HG03103 (cell line): ENCODE measurements around the gene HOMER2.

Source experiments
- ATAC-seq: cut with Tn5 transposase; IDR thresholded peaks from one replicate; pipeline ENCODE4 v1.9.1; 2021; ENCODE audit warnings: low read depth; ENCODE audit not compliant: unreplicated experiment

HOMER2 gene

DNA sequence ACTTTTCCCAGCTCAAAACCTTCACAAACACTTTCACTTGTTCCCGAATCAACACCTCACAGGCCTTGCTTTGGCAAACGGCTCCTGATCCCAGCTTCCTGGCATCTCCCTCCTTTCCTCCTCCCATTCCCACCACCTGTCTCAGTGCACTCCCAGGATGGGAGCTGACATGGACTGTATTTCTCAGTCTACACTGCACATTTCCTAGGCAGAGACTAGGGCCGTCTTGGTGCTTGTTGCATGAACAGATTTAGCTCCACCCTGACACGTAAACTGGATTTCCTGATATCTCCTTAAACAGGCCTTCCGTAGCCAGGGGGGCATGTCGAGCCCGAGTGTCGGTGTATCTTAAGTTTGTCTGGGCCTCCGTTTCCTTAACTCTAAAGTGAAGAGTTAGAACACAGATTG is 143.9 kb downstream of the HOMER2 start:
- ATAC-seq, result no peak

DNA sequence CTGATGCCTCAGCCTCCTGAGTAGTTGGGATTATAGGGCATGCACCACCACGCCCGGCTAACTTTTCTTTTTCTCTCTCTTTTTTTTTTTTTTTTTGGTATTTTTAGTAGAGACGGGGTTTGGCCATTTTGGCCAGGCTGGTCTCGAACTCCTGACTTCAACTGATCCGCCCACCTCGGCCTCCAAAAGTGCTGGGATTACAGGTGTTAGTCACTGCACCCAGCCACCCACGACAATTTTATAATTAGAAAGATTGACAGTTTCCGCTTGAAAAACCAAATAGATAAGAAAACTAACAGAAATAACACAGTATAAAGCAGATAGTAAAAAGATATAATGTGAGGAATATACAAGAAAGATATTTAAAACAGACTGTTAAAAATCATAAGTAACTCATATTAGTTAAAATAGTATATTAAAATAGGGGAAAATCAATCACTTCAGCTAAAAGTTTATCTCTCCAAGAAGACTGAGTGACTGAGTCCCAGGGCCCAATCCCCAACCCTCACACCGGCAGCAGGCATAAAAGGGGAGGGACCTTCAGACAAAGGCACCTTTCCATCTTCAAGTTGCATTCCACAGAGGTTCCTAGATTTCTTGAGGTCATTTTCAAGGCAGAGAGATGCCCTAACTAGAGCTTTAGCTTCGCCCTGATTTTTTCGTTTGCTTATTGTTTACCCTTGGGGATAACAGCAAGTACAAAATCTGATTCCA is 144.4 kb downstream of the HOMER2 start:
- no peak for ATAC-seq

- ATAC-seq, result peak; percentile 46
Observed at GRCh38 chr15:82805994-82806406, 146.5 kb downstream of the HOMER2 start, which contains the start of gene FSD2. TSS of gene FSD2 (minus strand) at chr15:82806069. CDS start at chr15:82787390, 18,679 bp downstream.

- no peak for ATAC-seq
Observed at GRCh38 chr15:82804575-82804949, 148.0 kb downstream of the HOMER2 start.

DNA sequence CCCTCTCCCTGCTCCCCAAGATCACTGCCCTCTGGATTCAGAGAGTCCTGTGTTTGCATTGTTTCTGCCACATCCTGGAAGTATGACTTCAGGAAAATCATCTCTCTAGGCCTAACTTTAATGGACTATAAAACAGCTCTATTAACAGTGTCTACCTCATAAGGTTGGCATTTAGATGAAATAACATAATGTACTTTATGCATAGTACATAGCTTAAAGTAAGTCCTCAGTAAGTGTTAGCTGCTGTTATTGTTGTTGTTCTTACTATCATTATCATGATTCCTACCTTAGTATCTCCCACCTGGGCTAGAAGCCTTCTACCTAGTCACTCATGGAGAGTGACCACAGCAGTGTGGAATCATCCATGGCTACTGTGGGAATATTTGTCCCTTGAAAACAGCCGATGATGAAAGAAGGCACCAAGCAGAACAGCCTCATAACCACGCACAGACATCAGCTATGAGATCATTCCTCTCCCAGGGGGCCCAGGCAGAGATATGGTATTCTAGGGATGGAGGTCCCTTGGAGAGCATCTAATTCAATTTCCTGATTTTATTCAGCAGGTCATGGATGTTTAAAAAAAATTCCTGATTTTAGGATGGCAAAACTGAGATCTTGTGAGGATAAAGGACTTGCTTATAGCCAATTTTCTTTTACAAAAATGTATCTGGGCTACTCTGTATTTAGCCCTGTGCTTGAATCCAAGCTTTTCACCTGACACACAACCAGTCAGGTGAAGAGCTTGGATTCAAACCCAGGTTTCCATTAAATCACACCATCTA is 148.5 kb downstream of the HOMER2 start:
- no peak for ATAC-seq

DNA sequence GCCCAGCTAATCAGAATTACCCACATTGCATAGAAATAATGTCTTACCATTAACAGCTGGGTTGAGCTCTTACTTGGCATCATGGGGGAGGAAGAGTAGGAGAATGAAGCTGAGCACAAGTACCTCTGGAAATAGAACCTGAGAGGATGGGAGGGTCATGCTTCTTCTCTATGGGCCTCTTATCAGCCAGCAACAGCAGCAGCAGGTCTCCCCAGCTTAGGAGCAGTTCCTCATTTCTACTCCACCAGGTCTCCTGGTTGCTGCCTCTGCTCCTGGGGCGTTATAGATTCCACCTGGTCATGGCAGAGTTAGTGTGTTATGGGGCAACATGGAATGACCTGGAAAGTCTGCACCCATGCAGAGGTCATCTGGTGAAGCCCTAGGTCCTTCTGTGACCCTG is 150.0 kb downstream of the HOMER2 start:
- ATAC-seq, result no peak

DNA sequence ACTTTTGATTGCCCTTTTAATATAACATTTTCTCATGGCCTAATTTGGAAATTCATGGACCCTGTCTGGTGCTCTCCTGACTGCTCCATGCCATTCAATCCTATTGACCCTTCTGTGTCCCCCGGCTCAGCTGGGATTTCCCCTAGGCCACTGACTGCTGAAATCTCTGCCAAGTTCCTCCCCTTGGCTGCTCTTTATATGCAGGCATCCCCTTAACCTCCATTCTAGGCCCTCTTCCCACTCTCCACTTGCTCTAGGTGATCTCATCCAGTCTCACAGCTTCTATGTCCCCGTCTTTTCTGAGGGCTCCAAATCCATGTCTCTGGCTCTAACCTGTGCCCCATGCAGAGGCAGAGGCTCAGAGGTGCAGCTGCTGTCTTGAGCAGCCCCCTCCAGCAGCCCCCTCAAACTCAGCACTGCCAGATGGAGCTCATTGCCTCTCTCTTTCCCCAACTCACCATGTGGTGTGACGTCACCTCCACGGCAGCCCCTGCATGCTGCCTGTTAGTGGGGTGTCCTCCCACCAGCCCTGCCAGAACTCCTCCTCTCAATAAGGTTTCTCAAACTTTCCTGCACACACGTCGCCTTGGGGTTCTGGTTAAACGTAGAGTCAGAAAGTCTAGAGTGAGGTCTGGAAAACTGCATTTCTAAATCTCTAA is 153.2 kb downstream of the HOMER2 start:
- no peak for ATAC-seq
